Transverse colon (tissue), 4 donors: ENCODE data around the gene ZMIZ2. TPM values are rescaled to one million over a fixed set of nuclear protein-coding genes. Genes with fewer than 3 reads are reported as not detected.

ENCODE experiments used
- DNase-seq: peaks from one replicate; pipeline ENCODE4 v3.0.0-alpha.2; 2019
- H3K27ac ChIP-seq, 4 donors: fragments of 200-600 bp; sonication (generic); 2 replicates each; pipeline ENCODE4 v1.5.1; 2016 to 2018; ENCODE audit warnings: inconsistent platforms in 4 of 4
- H3K27me3 ChIP-seq: fragments of 200-600 bp; sonication (generic); 2 replicates; pipeline ENCODE4 v1.5.1; 2017; ENCODE audit warnings: inconsistent platforms
- H3K36me3 ChIP-seq, 4 donors: fragments of 200-600 bp; sonication (generic); 2 replicates each; pipeline ENCODE4 v1.5.1; 2017 to 2019; ENCODE audit warnings: inconsistent platforms in 4 of 4
- H3K4me1 ChIP-seq, 4 donors: fragments of 200-600 bp; sonication (generic); 2 replicates each; pipeline ENCODE4 v1.5.1; 2017 to 2020; ENCODE audit warnings: inconsistent platforms in 4 of 4
- H3K4me3 ChIP-seq, 4 donors: fragments of 200-600 bp; sonication (generic); 1 replicate in 1 of 4; 2 replicates in 3 of 4; pipeline versions ENCODE4 v1.5.1 to v1.6.1; 2017 to 2019; ENCODE audit warnings: inconsistent platforms in 4 of 4
- H3K9me3 ChIP-seq, 2 donors: fragments of 200-600 bp; sonication (generic); 2 replicates each; pipeline ENCODE4 v1.5.1; 2017 to 2019; ENCODE audit warnings: inconsistent platforms in 2 of 2
- CTCF ChIP-seq, 5 experiments: fragments of 200-600 bp in 3 of 5; fragments of 450-650 bp in 2 of 5; sonication (generic) in 3 of 5; IDR thresholded peaks; 1 replicate in 2 of 5; 2 replicates in 3 of 5; pipeline ENCODE4 v1.5.1; 2016 to 2017; ENCODE audit warnings: antibody characterized with exemption in 5 of 5, inconsistent platforms in 3 of 5, mild to moderate bottlenecking in 2 of 5, moderate library complexity in 1 of 5
- EP300 ChIP-seq: sonication (generic); formaldehyde crosslinking; IDR thresholded peaks from one replicate; pipeline ENCODE4 v1.6.1; 2017; ENCODE audit warnings: antibody characterized with exemption, low read depth
- POLR2A ChIP-seq: fragments of 450-650 bp; IDR thresholded peaks from one replicate; pipeline ENCODE4 v1.6.1; 2016; ENCODE audit warnings: antibody characterized with exemption, mild to moderate bottlenecking, moderate library complexity
- POLR2AphosphoS5 ChIP-seq, 3 donors: sonication (generic); formaldehyde crosslinking; IDR thresholded peaks; one replicate each; pipeline ENCODE4 v1.6.1; 2016; ENCODE audit warnings: antibody characterized with exemption in 3 of 3
- WGBS, 2 donors: methylation state at CpG; one replicate each; pipeline ENCODE4 v1.1.5; 2018; ENCODE audit warnings: low coverage in 1 of 2; 5-methylcytosine and 5-hydroxymethylcytosine counted together
- in situ Hi-C, 4 donors: fragments of 200-750 bp; cut with MboI; loops; one replicate each; pipeline versions ENCODE4 v1.15.0 to v1.15.1; 2017; ENCODE audit warnings: low sequenced_read_pairs in 3 of 4, low pct_ligation_motif_present in 1 of 4, low pct_unique_long_range_greater_than_20kb in 1 of 4
- intact Hi-C: fragments of 100-400 bp; cut with DNase I; formaldehyde crosslinking; loops from one replicate; pipeline ENCODE4 v1.15.1; 2023; ENCODE audit warnings: low total_unique reads
- total RNA-seq, 4 donors: library from RNA; depleted of rRNA; stranded (reverse); fragments of >200 nt; gene quantifications; one replicate each; pipeline ENCODE4 v1.1.0, GENCODE V29; 2016

ZMIZ2 gene
- total RNA-seq, 4 donors from 2014 or later = 40.6 to 92.7 (median 69.3) TPM

- whole genome bisulfite sequencing, 2 donors = 57% methylated on average over 3 of the region's 3 CpGs; no CpG with 5 or more reads in 1 of the 2 donors
- TF ChIP-seq EP300 = no peak
- no peak for TF ChIP-seq CTCF (IDR thresholded peaks at IDR 0.05)
- H3K4me3 ChIP-seq = no peak overlapping the region
- H3K9me3 ChIP-seq = no peaks in the 10 kb centered on the region
- peaks cover 8 to 23% (median 21%) of the 10 kb centered on the region in 4 donors for H3K4me1 ChIP-seq
- no peak overlapping the region for H3K27ac ChIP-seq
- DNase-seq = no peak
- intact Hi-C loops = loop anchor here (1.0 kb wide), 1 partner anchor 20 kb away; no protein-coding TSS in a partner anchor
- no peaks in the 10 kb centered on the region for H3K27me3 ChIP-seq
- H3K36me3 ChIP-seq = peaks cover 0 to 7% (median under 1%) of the 10 kb centered on the region in 4 donors
- in situ Hi-C loops = loop anchor here in 1 of 4 donors (10.0 kb wide), 1 partner anchor 50 kb away; the partner anchor contains the start of gene H2AZ2
These were observed 45.7 kb downstream of the ZMIZ2 start for GRCh38 chr7:44794331-44794730.

GRCh38 chr7:44796034-44796503, 47.4 kb downstream of the ZMIZ2 start:
- intact Hi-C loops (no loop called here), in situ Hi-C loops (loop anchor here in 1 of 4 donors (10.0 kb wide), 1 partner anchor 49 kb away; the partner anchor contains the start of gene H2AZ2)
- no peak for DNase-seq
- H3K27me3 ChIP-seq = no peaks in the 10 kb centered on the region
- H3K4me3 ChIP-seq = peak overlapping the region; percentile 76 to 83 (median 80)
- no peak for TF ChIP-seq POLR2AphosphoS5 (IDR thresholded peaks at IDR 0.05)
- TF ChIP-seq CTCF (IDR thresholded peaks at IDR 0.05) = no peak
- no peak for TF ChIP-seq POLR2A
- TF ChIP-seq EP300 = no peak
- H3K27ac ChIP-seq = peak overlapping the region; percentile 99 to 100 (median 100)
- peaks cover 8 to 28% (median 22%) of the 10 kb centered on the region in 4 donors for H3K4me1 ChIP-seq
- peaks cover 0 to 24% (median 9%) of the 10 kb centered on the region in 4 donors for H3K36me3 ChIP-seq
- WGBS, 2 donors = 1% methylated on average over 56 of the region's 59 CpGs; no CpG with 5 or more reads in 1 of the 2 donors
- no peaks in the 10 kb centered on the region for H3K9me3 ChIP-seq

- no peaks in the 10 kb centered on the region for H3K9me3 ChIP-seq
- H3K4me1 ChIP-seq = peaks cover 8 to 28% (median 22%) of the 10 kb centered on the region in 4 donors
- peak; percentile 90 to 93 (median 92) for TF ChIP-seq POLR2AphosphoS5 (IDR thresholded peaks at IDR 0.05)
- peak; percentile 96 for TF ChIP-seq POLR2A
- no peak for TF ChIP-seq CTCF (IDR thresholded peaks at IDR 0.05)
- peak; percentile 39 for TF ChIP-seq EP300
- in situ Hi-C loops = loop anchor here in 1 of 4 donors (10.0 kb wide), 1 partner anchor 48 kb away; the partner anchor contains the start of gene H2AZ2
- H3K27me3 ChIP-seq = no peaks in the 10 kb centered on the region
- H3K27ac ChIP-seq = peak within 1 kb of the TSS; percentile 99 to 100 (median 100)
- peak within 1 kb of the TSS; percentile 79 to 94 (median 82) for H3K4me3 ChIP-seq
- whole genome bisulfite sequencing, 2 donors = 1% methylated on average over 44 of the region's 99 CpGs; no CpG with 5 or more reads in 1 of the 2 donors
- peak; percentile 99 for DNase-seq
- intact Hi-C loops = no loop called here
- H3K36me3 ChIP-seq = peaks cover 0 to 28% (median 11%) of the 10 kb centered on the region in 4 donors
These were observed 48.1 kb downstream of the ZMIZ2 start, which contains the start of gene PPIA for GRCh38 chr7:44796504-44797328. Gene PPIA, plus strand, starts transcription at chr7:44796681. Its CDS starts 44 bp downstream, at chr7:44796725.
